ENCODE measurements around the gene STX19.
A peak's percentile ranks its signal among the peaks of the same experiment; 100 is the strongest.
"Not testable (repeated sequence)": the region's sequence is repeated elsewhere in the genome, so short reads cannot be mapped to it uniquely, and the experiment has no call there.

Gene STX19, protein sequence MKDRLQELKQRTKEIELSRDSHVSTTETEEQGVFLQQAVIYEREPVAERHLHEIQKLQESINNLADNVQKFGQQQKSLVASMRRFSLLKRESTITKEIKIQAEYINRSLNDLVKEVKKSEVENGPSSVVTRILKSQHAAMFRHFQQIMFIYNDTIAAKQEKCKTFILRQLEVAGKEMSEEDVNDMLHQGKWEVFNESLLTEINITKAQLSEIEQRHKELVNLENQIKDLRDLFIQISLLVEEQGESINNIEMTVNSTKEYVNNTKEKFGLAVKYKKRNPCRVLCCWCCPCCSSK

DNA sequence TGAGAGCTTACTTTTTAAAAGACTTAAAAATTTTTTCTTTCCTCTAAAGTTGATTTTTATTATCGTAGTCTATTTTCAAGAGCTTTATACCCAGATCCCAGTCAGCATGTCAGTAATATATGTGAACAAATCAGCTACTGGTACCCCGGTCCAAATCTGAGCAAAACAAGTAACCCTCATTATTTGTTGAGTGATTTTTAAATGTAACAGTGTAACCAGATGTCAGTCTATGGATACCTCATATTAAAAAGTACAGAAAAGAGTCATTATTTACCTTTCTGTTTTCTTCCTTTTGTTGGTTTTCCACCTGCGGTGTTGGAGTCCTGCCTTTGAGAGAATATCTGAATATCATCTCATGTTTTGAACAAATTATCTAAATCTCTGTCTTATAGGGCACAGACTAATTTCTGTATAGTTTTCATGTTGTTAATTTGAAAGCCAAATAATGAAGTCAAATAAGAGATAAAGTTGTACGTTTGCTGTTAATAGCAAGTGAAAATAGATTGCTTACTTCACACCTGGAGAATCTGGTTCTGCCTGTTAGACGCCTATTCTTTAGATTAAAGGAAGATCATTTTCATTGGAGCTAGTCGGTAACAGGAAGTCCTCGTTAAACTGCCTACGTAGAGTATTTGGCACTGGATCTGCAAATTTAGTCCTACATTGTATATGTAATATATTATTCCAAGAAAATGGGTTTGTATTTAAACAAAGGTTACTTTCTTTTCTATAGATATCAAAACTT, at the start of gene STX19:
Gene STX19, minus strand, starts transcription at position 505 of the 745 bp plus-strand sequence. CDS start 13,328 bp downstream, outside the sequence.
- DNase-seq = no peak

DNA sequence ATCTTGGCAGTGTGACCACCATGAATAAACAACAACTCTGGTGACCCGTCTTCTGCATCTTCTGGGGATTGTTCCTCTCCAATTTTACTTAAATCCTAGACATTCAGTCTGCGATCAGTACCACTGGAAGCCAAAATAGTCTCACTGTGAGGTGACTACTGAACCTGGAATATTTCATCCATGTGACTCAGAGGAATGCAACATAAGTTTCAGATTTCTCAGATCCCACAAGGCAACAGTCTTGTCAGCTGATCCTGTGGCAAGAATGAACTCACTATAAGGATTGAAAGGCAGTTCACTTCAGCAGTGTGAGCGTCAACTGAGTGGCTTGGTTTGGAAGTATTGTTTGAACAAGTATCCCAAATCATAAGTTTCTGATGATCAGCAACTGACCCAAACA, 47.7 kb upstream of the STX19 start:
- no peak for DNase-seq

DNA sequence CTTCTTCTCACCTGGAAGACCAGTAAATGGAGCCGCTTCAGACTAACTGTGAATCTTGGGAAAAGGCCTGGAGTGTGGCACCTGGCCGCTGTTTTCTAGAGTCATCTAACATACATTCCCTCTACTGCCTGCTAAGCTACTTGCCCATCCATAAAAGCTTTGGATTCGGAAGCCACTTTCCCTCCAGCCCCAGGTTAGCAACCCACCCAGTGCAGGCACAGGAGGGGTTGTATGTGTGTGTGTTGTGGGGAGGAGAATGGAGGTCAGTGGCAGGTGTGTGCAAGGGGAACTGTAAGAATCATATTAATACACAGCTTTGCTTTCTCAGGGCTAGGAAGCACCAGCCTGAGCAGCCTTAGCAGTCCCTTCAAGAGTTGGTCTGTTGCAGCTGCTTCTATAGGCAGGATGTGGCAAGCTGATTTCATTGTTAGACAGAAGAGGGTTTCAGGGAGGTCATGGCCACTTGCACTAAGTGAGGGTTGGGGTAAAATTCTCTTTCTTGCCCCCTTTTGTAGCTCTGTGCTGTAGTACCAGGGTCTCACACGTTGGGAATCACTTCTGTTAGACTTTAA, 43.4 kb upstream of the STX19 start:
- DNase-seq = no peak

GRCh38 chr3:94070341-94070911, 42.0 kb upstream of the STX19 start:
- no peak for DNase-seq

GRCh38 chr3:94069194-94069813, 40.9 kb upstream of the STX19 start:
- DNase-seq = no peak

GRCh38 chr3:94066506-94067500, 38.4 kb upstream of the STX19 start:
- no peak for DNase-seq

GRCh38 chr3:94065819-94066480, 37.6 kb upstream of the STX19 start:
- no peak for DNase-seq

DNA sequence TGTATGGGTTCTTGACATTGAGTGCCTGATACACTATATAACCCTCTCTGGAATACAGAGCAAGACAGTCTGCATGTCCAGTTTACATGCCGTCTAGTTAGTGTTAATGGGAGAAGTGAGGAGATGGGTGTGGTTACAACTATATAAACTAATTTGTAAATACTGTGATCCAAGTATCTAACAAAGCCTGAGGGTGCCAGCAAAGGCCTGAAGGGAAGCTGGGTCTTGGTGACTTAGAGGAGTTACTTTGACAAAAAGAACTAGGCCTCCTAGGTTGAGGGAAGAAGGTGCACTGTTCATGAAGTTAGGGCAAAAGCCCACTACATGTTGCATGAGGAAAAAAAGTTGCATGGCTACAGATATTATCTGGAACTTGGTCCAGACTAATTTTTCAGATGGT, 36.7 kb upstream of the STX19 start:
- no peak for DNase-seq

DNA sequence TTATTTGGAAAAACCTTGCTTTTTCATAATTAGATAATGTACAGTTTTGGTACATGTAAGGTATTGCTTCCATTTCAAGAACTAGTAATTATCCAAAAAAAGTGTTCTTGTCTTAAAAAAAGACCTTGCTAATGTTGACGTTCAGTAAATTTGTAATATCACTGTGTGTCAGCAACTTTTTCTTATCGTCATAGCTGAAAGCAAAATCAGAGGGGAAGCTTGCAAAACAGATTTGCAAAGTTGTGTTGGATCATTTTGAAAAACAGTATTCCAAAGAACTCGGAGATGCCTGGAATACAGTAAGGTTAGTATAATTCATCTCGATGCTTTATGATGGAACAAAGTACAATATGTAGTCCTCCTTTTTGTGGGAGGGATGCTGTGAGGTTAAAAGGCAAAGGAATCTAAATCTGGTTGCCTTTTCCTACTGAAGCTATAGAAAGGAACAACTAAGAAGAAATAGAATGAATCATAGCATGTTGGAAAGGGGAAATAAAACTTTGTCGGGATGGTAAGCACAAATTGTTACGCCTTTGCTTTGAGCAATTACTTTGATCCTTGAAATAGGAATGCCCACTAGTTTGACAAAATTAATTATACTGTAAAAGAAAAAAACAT, 36.0 kb upstream of the STX19 start:
- no peak for DNase-seq

- no peak for DNase-seq
Measured at GRCh38 chr3:94063496-94064119, 35.2 kb upstream of the STX19 start.

GRCh38 chr3:94062513-94063404, 34.4 kb upstream of the STX19 start, which contains the start of the genes DHFR2 and NSUN3:
TSS of gene DHFR2 (minus strand) at chr3:94062916. CDS start at chr3:94061511, 1,405 bp downstream.
TSS of gene NSUN3 (plus strand) at chr3:94063061. CDS start at chr3:94063127, 66 bp downstream.
- peak; percentile 73 for DNase-seq

GRCh38 chr3:94061297-94061696, 32.9 kb upstream of the STX19 start:
- no peak for DNase-seq

DNA sequence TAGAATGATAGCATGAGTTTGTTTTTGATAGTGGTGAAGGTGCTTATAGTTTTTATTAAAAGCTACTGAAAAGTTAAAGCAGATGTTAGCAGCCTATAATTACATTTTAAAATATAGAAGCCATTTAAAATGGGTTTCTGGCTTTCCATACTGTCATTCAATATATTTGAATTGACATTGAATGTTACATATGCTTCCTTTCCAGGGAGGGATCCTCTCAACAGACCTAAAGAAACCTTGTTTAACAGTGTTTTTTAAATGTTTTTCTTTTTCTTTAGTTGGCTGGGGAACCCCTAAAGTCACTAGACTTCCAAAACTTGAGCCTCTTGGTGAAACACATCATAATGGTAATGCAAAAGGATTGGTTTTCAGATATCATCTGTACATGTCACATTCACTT, 22.1 kb upstream of the STX19 start:
- DNase-seq = no peak

DNA sequence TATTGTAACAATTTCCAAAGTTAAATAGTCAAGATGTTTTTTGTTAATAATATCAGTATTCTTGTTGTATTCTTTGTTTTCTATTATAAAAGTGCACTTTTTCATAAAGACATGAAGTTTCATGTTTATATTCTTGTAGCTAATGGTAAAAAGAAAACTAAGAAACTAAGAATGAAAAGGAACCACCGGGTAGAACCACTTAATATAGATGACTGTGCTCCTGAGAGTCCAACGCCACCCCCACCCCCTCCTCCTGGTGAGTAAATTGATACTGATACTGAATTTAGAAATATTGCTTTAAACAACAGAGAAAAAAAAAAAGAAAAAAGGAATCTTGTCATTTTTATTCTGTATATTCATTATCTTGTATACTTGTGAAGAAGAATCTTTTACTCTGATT, 20.9 kb upstream of the STX19 start:
- no peak for DNase-seq

GRCh38 chr3:94046533-94046932, 18.1 kb upstream of the STX19 start:
- DNase-seq = no peak

GRCh38 chr3:94044100-94044936, 15.9 kb upstream of the STX19 start:
- DNase-seq = not testable (repeated sequence)

GRCh38 chr3:94043285-94043684, 14.9 kb upstream of the STX19 start:
- DNase-seq = no peak

- DNase-seq = no peak
Measured at GRCh38 chr3:94036909-94037507, 8.6 kb upstream of the STX19 start.

Measured in stimulated activated CD4-positive, alpha-beta T cell treated with anti-CD3 and anti-CD28 coated beads, Interleukin-4, amount 100 ng/mL, for 1 hour (primary cell).